HPDE6-E6E7 (cell line): ENCODE data around the gene MAD1L1.
"Not testable (repeated sequence)": the region's sequence is repeated elsewhere in the genome, so short reads cannot be mapped to it uniquely, and the experiment has no call there.

Source experiments
- DNase-seq: peaks from one replicate; pipeline ENCODE4 v3.0.0; 2011; ENCODE audit warnings: missing footprints; ENCODE audit errors: extremely low spot score

Gene MAD1L1

DNA sequence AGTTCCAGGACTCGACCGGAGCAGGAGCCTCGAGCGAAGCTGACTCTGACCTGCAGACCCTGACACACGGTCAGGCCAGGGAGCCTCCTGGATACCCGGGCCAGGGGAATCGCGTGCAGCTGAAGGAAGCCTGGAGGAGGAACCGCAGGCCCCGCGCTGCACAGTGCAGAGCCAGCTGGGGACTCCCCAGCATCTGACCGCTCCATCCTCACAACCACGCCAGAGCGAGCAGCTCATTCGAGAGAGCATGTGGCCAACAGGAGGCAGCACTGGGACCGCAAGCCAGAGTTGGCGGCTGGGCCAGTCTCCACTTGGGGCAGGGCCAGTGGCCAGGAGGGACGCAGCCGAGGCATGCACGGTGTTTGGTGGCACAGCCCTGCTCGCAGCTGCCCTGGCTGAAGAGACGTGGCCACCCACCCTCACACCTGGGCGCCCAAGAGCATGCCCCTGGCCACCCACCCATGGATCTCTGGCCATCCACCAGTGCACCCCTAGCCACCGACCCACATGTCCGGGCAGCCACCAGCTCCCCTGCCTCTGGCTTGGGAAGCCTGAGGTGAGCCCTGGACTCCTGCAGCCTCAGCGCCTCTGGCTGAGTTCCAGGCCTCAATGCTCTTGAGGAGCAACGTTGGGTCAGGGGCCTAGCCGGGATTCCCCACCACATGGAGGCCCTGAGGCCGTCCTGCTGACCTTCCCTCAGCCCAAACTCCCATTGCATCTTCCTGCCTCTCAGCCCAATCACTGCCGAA is 348.7 kb downstream of the MAD1L1 start:
- no peak for DNase-seq

DNA sequence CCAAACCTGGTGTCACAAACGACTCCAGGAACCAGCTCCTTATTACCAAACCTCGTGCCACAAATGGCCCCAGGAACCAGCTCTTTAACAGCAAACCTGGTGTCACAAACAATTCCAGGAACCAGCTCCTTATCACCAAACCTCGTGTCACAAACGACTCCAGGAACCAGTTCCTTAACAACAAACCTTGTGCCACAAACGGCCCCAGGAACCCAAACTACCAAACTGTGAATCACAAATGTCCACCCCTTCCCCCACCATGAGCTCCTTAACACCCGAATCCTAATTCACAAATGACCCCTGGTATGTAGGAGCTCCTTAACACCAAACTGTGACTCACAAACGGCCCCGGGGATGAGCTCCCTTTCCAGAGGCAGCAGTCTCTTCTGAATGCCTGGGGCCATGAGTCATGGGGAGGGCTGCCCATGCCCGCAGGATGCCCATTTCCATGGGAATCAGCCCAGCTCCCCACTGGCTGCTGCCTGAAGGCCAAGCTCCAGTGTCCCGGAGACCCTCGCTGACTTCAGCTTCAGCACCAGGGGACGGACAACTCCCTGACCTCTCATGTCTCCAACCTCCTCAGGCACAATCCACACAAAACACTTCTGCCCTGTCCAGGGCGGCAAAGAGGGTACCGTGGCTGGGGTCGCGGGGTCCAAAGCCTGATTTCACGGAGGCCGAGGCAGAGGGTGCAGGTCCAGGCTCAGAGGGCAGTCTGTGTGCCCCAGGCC is 349.5 kb downstream of the MAD1L1 start:
- DNase-seq = peak; percentile 73

GRCh38 chr7:1882451-1882850 is 350.3 kb downstream of the MAD1L1 start:
- no peak for DNase-seq

DNA sequence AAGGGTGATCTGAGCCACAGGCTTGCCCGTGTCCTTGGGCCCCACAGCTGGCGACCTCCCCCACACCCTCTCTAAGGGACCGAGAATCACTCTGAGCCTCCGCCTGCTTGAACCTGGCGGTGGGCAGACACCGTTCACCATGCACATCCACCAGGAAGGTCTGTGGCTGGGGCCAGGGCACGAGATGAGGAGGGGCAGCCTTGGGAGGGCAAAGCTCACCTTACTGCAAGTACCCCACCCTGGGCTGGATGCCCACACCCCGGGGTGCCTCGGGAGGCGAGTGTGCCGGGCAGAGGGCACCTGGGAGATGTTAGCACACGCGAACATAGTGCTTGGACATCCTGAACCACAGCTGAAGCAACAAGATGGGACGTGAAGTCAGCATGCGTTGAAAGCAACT is 350.8 kb downstream of the MAD1L1 start:
- DNase-seq = no peak

- DNase-seq = not testable (repeated sequence)
These were observed 356.1 kb downstream of the MAD1L1 start for GRCh38 chr7:1876641-1877040.

- not testable (repeated sequence) for DNase-seq
These were observed 357.1 kb downstream of the MAD1L1 start for GRCh38 chr7:1875392-1876199.

GRCh38 chr7:1874590-1875391 is 358.0 kb downstream of the MAD1L1 start:
- DNase-seq = not testable (repeated sequence)

DNA sequence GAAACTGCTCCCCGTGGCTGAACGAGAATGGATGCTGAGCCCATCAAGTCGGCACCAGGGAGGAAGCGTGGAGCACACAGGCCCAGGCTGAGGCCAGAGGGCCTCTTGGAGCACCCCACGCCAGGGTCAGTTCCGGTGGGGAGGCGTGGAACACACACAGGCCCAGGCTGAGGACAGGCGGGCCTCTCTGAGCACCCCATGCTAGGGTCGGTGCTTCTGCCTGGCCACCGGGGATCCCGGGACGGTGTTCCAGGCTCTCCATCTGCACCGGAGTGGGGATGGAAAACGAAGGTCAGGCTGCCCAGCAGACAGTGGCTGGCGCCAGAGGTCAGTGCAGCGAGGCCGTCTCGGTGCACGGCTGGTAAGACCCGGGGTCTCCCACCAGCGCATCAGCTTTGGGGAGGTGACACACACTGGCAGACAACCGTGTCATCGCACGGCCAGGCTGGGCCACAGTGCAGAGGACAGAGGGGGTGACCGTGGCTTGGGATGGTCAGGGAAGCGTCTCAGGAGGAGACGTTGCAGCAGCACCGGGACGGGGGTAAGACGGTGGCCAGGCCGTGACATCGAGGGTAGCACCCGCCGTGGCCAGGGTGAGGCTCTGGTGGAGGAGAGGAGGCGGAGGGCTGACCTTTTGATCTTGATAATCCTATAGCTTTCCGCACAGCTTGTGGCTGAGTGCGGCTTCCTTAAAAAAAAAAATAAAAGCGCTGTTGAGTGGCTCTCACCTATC is 358.7 kb downstream of the MAD1L1 start:
- DNase-seq = no peak

DNA sequence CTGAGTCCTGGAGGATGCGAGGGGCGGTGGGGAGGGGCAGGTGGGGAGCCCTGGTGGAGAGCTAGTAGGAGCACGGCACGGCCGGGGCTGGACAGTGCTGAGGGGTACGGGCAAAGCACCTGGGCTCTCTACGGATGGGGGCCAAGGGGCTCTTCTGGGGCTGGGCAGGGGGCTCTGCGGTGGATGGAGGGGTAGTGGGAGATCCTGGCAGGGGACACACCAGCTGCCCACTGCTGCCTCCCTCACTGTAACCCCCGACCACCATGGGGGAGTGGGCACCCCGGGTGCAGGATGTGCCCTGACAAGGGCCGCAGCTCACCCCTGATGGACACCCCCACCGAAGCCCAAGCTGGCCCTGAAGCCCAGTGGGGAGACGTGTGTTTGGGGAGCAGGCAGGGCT is 359.3 kb downstream of the MAD1L1 start:
- no peak for DNase-seq

GRCh38 chr7:1873070-1873405 is 359.7 kb downstream of the MAD1L1 start:
- no peak for DNase-seq

- no peak for DNase-seq
These were observed 360.3 kb downstream of the MAD1L1 start for GRCh38 chr7:1872191-1873069.

DNA sequence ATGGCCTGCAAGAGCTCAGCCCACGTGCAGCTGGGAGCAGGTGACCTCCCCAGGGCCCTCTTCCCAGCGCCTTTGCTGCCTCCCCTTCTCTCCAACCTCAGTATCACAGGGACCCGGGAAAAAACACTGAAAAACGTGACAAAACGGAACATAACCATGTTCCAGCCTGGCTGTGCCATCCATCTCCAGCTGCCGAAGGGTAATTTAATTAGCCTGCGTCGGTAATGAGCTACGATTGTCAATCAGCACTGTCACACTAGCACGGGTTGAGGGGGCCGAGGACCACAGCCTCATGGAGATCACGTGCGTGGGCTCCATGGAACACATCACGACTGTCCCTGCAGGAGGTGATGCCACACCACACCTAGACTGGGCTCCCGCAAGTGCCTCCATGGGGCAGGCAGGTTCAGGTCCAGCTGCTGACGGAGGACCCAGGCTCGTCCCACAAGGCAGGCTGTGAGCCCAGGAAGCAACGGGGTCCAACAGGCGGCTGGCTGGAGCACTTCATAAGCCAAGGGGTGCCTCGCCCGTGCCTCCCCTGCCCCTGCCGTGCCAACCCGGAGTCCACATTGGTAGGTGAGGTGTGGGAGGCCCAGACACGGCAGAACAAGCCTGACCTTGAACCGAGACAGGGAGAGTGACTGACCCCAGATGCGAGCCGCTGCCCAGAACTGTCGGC is 363.2 kb downstream of the MAD1L1 start:
- DNase-seq = no peak

DNA sequence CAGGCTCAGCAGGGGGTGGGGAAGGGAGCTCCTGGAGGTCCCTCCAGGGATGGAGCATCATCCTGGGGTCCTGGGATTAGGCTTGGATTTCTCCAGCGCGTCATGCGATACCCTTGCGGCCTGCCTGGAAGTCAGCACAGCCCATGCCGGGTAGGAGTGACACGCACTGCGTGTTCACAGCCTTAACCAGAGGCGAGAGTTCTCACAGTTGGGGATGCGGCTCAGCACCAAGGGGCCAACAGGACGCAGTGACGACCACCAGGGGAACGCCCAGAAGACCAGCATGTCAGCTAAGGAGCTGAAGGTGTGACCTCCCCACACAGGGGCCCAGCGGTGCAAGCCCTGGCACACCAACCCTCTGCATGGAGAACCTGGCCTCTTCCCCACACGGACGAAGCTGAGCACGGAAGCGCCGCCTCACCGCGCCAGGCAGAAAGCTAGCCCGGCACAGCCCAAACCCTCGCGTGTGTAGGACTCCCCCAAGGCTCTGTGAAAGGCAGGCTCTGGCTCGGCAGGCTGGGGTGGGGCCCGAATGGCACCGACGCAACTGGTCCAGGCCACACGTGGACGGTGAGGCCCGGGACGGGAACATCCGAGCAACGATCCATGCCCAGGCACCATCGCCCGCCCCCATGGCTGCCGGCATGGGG is 364.1 kb downstream of the MAD1L1 start:
- DNase-seq = no peak

DNA sequence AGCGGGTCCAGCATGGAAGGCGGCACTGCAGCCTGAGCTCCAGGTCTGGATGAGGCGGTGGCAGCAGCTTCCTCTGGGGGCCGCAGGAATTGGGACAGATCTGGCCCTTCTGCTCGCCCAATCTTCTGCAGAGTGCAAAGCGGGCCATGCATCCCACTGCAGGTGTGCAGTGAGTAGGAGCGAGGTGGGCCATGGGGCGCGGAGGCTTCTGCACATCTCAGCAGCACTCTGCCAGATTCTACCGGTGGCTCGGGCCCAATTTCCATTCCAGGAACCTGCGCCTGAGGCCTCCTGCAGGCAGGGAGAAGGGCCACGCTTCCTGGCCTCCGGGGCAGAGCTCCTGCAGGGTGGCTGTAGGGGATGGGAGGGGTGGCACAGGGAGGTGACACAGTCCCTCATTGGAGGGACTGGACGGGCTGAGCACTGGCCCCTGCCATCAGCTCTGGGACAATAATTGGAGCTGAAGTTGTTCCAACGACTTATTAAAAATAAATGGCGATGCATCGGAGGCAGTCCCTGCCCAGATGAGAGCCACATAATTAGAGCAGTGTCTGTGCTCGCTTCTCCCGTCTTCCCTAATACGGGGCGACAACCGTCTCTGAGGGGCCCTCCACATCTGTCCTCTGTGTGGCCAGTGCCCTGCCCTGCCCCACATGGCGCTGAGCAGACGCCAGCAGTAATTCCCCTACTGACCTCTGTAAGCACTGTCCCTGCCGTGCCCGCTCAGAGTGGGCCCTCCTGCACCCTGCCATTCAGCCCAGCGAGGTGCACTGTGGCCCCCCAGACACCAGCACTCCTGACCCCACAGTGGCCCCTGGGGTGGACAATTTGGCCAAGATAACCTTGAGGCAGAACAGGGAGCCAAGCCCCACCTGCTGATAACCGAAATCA is 365.1 kb downstream of the MAD1L1 start:
- DNase-seq = no peak

DNA sequence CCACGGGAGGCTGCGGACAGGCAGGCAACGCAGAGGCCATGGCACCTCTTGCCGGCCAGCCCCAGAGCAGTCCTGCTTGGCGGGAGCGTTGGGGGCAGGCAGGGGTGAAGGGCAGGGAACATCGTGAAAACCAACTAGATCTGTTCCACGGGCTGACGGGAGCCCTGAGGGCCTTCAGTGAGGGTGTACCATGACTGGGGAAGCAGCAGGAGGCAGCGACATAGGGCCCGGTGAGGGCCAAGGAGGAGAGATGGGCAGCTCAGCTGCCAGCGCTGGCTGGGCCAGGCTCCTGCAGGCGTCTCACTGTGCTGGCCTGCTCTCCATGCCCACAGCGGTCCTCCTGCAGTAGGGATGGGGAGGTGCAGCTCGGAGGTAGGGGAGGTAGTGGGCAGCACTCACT is 366.1 kb downstream of the MAD1L1 start:
- DNase-seq = no peak

DNA sequence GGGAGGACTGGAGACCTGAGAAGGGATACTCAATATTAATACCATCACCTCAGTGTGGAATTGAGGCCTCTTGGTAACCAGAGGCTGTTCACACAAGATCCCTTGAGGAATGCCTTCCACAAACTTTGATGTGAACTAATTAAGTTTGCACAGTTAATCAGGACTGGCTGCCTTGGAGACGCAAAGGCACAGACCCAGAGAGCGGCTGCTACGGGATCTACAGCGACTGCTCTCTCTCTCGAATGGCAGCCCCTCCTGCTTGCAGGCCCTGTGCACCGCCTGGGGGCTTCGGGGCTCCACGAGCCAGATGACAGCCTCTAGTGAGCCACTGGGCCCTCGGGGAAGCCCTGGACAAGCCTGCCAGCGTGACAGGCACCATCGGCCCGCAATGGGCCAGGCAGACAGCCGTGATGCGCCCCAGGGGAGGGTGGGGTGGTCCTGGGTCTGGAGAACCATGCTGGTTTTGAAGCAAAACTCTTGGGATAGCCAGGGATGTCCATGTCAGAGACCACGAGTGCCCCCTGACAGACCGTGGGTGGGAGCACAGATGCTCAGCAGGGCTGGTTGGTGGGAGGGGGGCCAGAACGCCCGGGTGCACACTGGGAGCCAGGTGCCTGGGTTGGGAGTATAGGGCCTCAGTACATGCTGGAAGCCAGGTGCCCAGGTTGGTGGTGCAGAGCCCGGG is 367.0 kb downstream of the MAD1L1 start:
- no peak for DNase-seq

DNA sequence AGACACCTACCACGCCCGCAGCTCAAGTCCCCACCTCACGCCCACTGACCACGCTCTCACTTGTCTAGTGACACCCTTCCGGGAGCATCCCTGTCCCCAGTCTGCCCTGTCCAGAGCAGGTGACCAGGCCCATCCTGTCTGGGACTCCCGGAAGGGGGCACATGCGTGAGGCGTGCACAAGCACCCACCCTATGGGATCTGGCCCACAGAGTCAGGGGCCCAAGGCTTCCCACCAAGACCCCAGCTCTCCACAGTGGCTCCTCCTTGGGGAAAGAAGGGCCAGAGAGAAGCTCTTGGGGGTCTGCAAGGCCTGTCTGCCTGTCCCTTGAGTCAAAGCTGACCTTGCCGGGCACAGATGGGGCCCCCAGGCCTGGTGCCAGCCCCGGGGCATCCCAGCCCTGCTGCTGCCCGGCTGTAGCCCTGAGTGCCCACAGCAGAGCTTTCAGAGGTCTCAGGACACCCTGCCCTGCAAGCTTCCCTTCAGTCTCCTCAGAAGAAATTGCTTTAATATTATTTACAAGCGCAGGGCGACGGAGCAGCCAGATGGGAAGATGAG is 367.7 kb downstream of the MAD1L1 start:
- DNase-seq = no peak
